Memory B cell (primary cell): ENCODE data around the gene CTTNBP2.

Experiments
- ATAC-seq: fragments of 150-1000 bp; cut with Tn5 transposase; 2 replicates; pipeline ENCODE4 v1.10.0; 2021; ENCODE audit warnings: low read depth, mild to moderate bottlenecking, moderate library complexity
- DNase-seq, 2 donors: peaks; one replicate each; pipeline ENCODE4 v3.0.0; 2022; ENCODE audit warnings: low spot score in 2 of 2
- H3K27ac Mint-ChIP-seq: one replicate; pipeline ENCODE4 v1.8.0; 2022; ENCODE audit warnings: mild to moderate bottlenecking, moderate library complexity, mixed read lengths
- H3K27me3 Mint-ChIP-seq: one replicate; pipeline ENCODE4 v1.8.0; 2022; ENCODE audit warnings: mixed read lengths
- H3K36me3 Mint-ChIP-seq: one replicate; pipeline ENCODE4 v1.8.0; 2022; ENCODE audit warnings: mild to moderate bottlenecking, mixed read lengths
- H3K4me1 Mint-ChIP-seq: one replicate; pipeline ENCODE4 v1.8.0; 2022; ENCODE audit warnings: mixed read lengths
- H3K4me3 Mint-ChIP-seq: one replicate; pipeline ENCODE4 v1.8.0; 2022; ENCODE audit warnings: mild to moderate bottlenecking, moderate library complexity, mixed read lengths
- H3K9me3 Mint-ChIP-seq: one replicate; pipeline ENCODE4 v1.8.0; 2022; ENCODE audit warnings: mixed read lengths

The CTTNBP2 gene

GRCh38 chr7:117775801-117776200, 97.4 kb downstream of the CTTNBP2 start:
- Mint-ChIP-seq H3K27me3 (peaks cover 6% of the 10 kb centered on the region), H3K27ac (no peak overlapping the region), H3K4me3 (no peak overlapping the region), H3K36me3 (no peaks in the 10 kb centered on the region), H3K4me1 (no peaks in the 10 kb centered on the region), H3K9me3 (no peaks in the 10 kb centered on the region)
- DNase-seq: no peak
- no peak for ATAC-seq

DNA sequence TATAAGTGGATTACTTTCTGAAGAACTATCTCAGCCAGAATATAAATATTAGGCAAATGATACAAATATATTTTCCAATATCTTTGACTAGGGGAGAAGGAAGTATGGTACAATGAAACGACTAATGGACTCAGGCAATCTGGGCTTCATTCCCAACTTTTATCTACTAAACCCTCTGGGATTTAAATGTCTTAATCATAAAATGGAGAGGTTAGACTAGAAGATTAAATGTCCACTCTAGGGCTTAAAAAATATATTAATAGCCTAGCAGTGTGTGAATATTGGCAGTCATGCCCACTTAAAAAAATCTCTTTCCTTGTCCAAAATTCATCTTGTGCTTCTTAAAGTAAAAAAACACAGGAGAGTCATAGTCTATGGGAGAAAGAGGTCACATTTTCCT, 98.3 kb downstream of the CTTNBP2 start:
- Mint-ChIP-seq H3K4me1 (no peaks in the 10 kb centered on the region), H3K27me3 (peaks cover 8% of the 10 kb centered on the region), H3K9me3 (no peaks in the 10 kb centered on the region), H3K27ac (no peak overlapping the region), H3K36me3 (no peaks in the 10 kb centered on the region), H3K4me3 (no peak overlapping the region)
- DNase-seq (no peak), ATAC-seq (no peak)

DNA sequence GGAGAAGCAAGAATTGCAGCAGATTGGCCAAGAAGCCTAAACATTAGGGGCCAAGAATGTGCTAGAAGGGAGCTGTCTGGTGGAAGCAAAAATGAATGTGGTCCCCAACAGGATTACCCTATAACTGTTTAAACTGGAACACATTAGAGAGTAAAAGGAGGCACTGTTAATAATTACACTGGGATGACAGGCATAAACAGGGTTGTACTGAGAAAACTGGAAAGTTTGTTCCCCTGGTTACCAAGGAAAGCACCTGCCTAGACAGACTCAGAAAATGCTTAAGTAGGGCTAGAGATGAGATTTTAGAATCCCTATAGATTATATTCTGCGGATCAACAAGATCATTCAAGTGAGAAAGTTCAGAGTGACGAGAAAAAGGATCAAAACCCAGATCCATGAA, 100.8 kb downstream of the CTTNBP2 start:
- H3K27ac Mint-ChIP-seq: no peak overlapping the region
- no peaks in the 10 kb centered on the region for H3K4me1 Mint-ChIP-seq
- DNase-seq: no peak
- H3K36me3 Mint-ChIP-seq: no peaks in the 10 kb centered on the region
- H3K4me3 Mint-ChIP-seq: no peak overlapping the region
- no peaks in the 10 kb centered on the region for H3K9me3 Mint-ChIP-seq
- ATAC-seq: no peak
- H3K27me3 Mint-ChIP-seq: peaks cover 7% of the 10 kb centered on the region

GRCh38 chr7:117771756-117772155, 101.5 kb downstream of the CTTNBP2 start:
- H3K4me1 Mint-ChIP-seq: no peaks in the 10 kb centered on the region
- DNase-seq (no peak), ATAC-seq (no peak)
- H3K36me3 Mint-ChIP-seq: no peaks in the 10 kb centered on the region
- no peak overlapping the region for H3K4me3 Mint-ChIP-seq
- H3K27me3 Mint-ChIP-seq: peaks cover 7% of the 10 kb centered on the region
- no peak overlapping the region for H3K27ac Mint-ChIP-seq
- no peaks in the 10 kb centered on the region for H3K9me3 Mint-ChIP-seq

DNA sequence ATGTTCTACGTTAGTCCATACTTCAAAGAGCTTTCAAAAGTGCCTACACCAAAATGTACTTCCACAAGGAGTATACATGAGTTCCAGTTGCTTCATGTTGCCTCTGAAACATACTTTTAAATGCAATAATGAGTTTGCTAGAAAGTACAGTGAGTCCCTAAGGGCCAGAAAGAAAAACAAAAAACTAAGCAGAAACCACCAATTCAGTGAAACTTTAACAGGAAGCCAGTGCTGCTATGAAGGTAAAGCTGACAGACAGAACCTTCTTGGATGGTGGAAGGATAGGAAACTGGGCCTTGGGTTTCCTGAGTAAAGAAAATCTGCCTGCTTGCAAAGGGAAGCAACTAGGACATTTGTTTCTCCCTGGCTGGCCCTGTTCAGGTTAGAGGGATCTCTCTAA, 104.2 kb downstream of the CTTNBP2 start:
- DNase-seq (no peak), ATAC-seq (no peak)
- H3K4me1 Mint-ChIP-seq: no peaks in the 10 kb centered on the region
- H3K9me3 Mint-ChIP-seq: no peaks in the 10 kb centered on the region
- H3K4me3 Mint-ChIP-seq: no peak overlapping the region
- no peak overlapping the region for H3K27ac Mint-ChIP-seq
- H3K27me3 Mint-ChIP-seq: peaks cover 14% of the 10 kb centered on the region
- no peaks in the 10 kb centered on the region for H3K36me3 Mint-ChIP-seq

GRCh38 chr7:117767951-117768350, 105.3 kb downstream of the CTTNBP2 start:
- Mint-ChIP-seq H3K4me3 (no peak overlapping the region), H3K27me3 (peaks cover 16% of the 10 kb centered on the region), H3K9me3 (no peaks in the 10 kb centered on the region), H3K36me3 (no peaks in the 10 kb centered on the region), H3K4me1 (no peaks in the 10 kb centered on the region), H3K27ac (no peak overlapping the region)
- DNase-seq (no peak), ATAC-seq (no peak)

GRCh38 chr7:117766913-117767312, 106.3 kb downstream of the CTTNBP2 start:
- Mint-ChIP-seq H3K4me3 (no peak overlapping the region), H3K36me3 (no peaks in the 10 kb centered on the region), H3K27ac (no peak overlapping the region), H3K9me3 (no peaks in the 10 kb centered on the region), H3K4me1 (no peaks in the 10 kb centered on the region), H3K27me3 (peaks cover 14% of the 10 kb centered on the region)
- ATAC-seq: no peak
- no peak for DNase-seq

DNA sequence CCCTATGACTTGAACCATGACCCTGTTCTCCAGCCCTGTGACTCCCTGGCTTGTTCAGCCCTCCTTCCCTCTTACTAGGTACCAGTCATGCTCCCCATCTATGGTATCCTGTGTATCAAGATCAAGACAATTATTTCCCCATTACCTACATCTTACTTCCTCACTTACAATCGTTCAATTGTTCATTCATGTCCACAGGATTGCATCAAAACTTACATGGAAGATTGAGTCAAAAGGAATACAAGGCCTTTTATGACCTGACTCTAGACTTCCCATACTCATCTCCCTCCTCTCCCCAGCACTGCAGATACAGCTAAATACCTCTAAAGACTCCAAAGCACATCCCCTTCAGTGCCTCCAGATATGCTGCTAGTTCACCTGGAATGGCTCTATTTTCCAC, 109.2 kb downstream of the CTTNBP2 start:
- H3K36me3 Mint-ChIP-seq: no peaks in the 10 kb centered on the region
- peaks cover 9% of the 10 kb centered on the region for H3K27me3 Mint-ChIP-seq
- no peak for DNase-seq
- ATAC-seq: no peak
- no peaks in the 10 kb centered on the region for H3K9me3 Mint-ChIP-seq
- no peak overlapping the region for H3K27ac Mint-ChIP-seq
- no peaks in the 10 kb centered on the region for H3K4me1 Mint-ChIP-seq
- no peak overlapping the region for H3K4me3 Mint-ChIP-seq

- ATAC-seq (no peak), DNase-seq (no peak)
- Mint-ChIP-seq H3K9me3 (no peaks in the 10 kb centered on the region), H3K27ac (no peak overlapping the region), H3K36me3 (no peaks in the 10 kb centered on the region), H3K4me3 (no peak overlapping the region), H3K27me3 (peaks cover 9% of the 10 kb centered on the region), H3K4me1 (no peaks in the 10 kb centered on the region)
Observed at GRCh38 chr7:117762055-117762454, 111.2 kb downstream of the CTTNBP2 start.

DNA sequence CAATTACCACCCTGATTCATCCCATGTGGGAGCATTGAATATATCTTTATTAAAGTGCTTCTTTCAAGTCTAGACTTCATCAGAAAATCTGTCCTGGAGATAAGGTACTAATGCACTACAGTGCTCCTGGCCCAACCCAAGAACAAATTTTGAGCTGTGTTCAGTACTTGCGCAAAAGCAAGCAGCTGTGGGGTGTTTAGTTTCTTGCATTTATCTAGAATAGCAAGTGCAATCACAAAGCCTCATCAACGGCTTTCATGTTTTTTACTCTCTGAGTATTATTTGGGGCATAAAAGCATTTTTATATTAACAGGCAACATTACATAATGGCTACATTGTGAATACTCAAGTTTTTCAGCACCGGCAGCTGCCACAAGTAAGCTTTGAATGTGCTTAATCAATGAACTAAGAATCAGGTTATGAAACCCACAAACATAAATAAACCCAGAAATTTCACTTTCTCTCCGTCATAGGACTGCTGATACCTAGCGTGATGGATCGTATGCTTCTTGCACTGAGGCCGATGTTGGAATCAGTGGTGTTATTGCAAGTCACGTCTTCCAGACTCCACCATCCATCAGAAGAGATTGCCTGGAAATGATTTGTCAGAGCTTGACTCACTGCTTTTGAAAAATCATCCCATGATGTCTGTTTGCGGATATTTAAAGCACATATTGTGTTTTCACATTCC, 113.1 kb downstream of the CTTNBP2 start:
- Mint-ChIP-seq H3K36me3 (no peaks in the 10 kb centered on the region), H3K9me3 (no peaks in the 10 kb centered on the region), H3K27me3 (peaks cover 5% of the 10 kb centered on the region), H3K4me1 (no peaks in the 10 kb centered on the region), H3K27ac (no peak overlapping the region), H3K4me3 (no peak overlapping the region)
- ATAC-seq (no peak), DNase-seq (no peak)

DNA sequence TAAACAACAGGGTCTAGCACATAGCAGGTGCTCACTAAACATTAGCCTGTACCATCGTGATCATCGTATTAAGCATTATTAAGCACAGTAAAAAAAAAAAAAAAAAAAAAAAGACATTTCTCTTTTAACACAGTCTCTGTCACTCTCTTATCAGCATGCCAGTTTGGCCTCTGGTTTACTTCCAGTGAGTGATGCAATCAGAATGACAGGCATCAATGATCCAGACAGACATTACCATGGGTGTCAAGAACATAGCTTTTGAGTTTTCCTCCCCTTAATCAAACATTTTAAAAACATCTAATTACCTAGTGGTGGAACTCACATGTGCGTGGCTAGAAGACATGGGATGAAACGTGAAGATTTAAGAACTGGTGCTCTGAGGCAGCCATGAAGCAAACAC, 115.8 kb downstream of the CTTNBP2 start:
- no peaks in the 10 kb centered on the region for H3K4me1 Mint-ChIP-seq
- DNase-seq (no peak), ATAC-seq (no peak)
- no peak overlapping the region for H3K4me3 Mint-ChIP-seq
- no peaks in the 10 kb centered on the region for H3K36me3 Mint-ChIP-seq
- H3K27me3 Mint-ChIP-seq: no peaks in the 10 kb centered on the region
- no peaks in the 10 kb centered on the region for H3K9me3 Mint-ChIP-seq
- no peak overlapping the region for H3K27ac Mint-ChIP-seq

- no peaks in the 10 kb centered on the region for H3K9me3 Mint-ChIP-seq
- H3K27ac Mint-ChIP-seq: no peak overlapping the region
- no peaks in the 10 kb centered on the region for H3K4me1 Mint-ChIP-seq
- no peaks in the 10 kb centered on the region for H3K36me3 Mint-ChIP-seq
- H3K27me3 Mint-ChIP-seq: no peaks in the 10 kb centered on the region
- DNase-seq: no peak
- no peak for ATAC-seq
- no peak overlapping the region for H3K4me3 Mint-ChIP-seq
Observed at GRCh38 chr7:117756586-117757085, 116.6 kb downstream of the CTTNBP2 start.

- Mint-ChIP-seq H3K4me3 (no peak overlapping the region), H3K27me3 (no peaks in the 10 kb centered on the region), H3K9me3 (no peaks in the 10 kb centered on the region), H3K4me1 (no peaks in the 10 kb centered on the region), H3K36me3 (no peaks in the 10 kb centered on the region), H3K27ac (no peak overlapping the region)
- DNase-seq (no peak), ATAC-seq (no peak)
Observed at GRCh38 chr7:117755136-117755535, 118.1 kb downstream of the CTTNBP2 start.

DNA sequence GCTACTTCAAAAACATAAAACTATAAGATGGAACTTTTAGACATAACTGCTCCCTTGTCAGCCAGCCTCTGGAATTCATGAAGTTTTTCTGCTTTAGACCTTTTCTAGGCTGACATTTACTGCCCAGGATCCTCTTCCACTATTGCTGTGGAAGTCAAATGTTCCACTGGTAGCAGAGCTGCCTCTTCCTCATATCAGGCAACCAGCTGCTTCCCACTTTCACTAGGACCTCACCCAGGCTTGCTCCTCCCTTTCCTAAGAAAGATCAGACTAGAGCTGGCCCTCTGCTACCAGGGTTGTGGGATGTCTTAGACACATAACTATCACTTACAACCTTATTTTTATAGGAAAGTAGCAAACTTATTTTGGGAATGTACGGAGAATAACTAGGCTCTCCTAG, 121.5 kb downstream of the CTTNBP2 start:
- Mint-ChIP-seq H3K4me1 (no peaks in the 10 kb centered on the region), H3K27ac (no peak overlapping the region), H3K4me3 (no peak overlapping the region), H3K27me3 (no peaks in the 10 kb centered on the region), H3K9me3 (no peaks in the 10 kb centered on the region), H3K36me3 (no peaks in the 10 kb centered on the region)
- DNase-seq: no peak
- no peak for ATAC-seq
